PC-9 (cell line): ENCODE measurements around the gene SYNJ2.

Experiments
- CTCF ChIP-seq: fragments of 200-600 bp; sonication (generic); conservative IDR thresholded peaks from 2 replicates; pipeline ENCODE4 v1.6.1; 2017; ENCODE audit warnings: mixed run types, antibody characterized with exemption, mild to moderate bottlenecking, moderate library complexity
- EZH2 ChIP-seq: fragments of 200-600 bp; sonication (generic); IDR thresholded peaks from 2 replicates; pipeline ENCODE4 v1.8.0; 2017; ENCODE audit warnings: antibody characterized with exemption, low read depth

- TF ChIP-seq CTCF (no peak), EZH2 (no peak)
Measured at GRCh38 chr6:158042245-158042798, 60.7 kb downstream of the SYNJ2 start.
